Esophagus squamous epithelium (tissue), 4 donors: Measurements from ENCODE around the gene SMARCE1.

Experiments
- POLR2A ChIP-seq, 4 donors: fragments of 450-650 bp; IDR thresholded peaks; one replicate each; pipeline ENCODE4 v1.6.1; 2017; ENCODE audit warnings: antibody characterized with exemption in 4 of 4, mild to moderate bottlenecking in 4 of 4, moderate library complexity in 3 of 4
- TF ChIP-seq, protein P1 (sequence below), 6 experiments: fragments of 450-650 bp in 4 of 6; fragments of 200-600 bp in 2 of 6; sonication (generic) in 2 of 6; IDR thresholded peaks; one replicate each; pipeline ENCODE4 v1.5.1; 2016 to 2019; ENCODE audit warnings: antibody characterized with exemption in 6 of 6, mild to moderate bottlenecking in 4 of 6, moderate library complexity in 4 of 6

- TF ChIP-seq POLR2A (IDR thresholded peaks at IDR 0.05), result no peak
- TF ChIP-seq, protein P1, sequence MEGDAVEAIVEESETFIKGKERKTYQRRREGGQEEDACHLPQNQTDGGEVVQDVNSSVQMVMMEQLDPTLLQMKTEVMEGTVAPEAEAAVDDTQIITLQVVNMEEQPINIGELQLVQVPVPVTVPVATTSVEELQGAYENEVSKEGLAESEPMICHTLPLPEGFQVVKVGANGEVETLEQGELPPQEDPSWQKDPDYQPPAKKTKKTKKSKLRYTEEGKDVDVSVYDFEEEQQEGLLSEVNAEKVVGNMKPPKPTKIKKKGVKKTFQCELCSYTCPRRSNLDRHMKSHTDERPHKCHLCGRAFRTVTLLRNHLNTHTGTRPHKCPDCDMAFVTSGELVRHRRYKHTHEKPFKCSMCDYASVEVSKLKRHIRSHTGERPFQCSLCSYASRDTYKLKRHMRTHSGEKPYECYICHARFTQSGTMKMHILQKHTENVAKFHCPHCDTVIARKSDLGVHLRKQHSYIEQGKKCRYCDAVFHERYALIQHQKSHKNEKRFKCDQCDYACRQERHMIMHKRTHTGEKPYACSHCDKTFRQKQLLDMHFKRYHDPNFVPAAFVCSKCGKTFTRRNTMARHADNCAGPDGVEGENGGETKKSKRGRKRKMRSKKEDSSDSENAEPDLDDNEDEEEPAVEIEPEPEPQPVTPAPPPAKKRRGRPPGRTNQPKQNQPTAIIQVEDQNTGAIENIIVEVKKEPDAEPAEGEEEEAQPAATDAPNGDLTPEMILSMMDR (IDR thresholded peaks at IDR 0.05), result no peak
Measured at GRCh38 chr17:40580140-40580539, 67.5 kb downstream of the SMARCE1 start.
